DMS153 treated with DMSO at 0.1 percent for 48 hours (cell line): ENCODE results near the gene TMEM200A.
"Not testable (repeated sequence)": the region's sequence is repeated elsewhere in the genome, so short reads cannot be mapped to it uniquely, and the experiment has no call there.

ENCODE experiments used
- DNase-seq: peaks from one replicate; lab custom pipeline; 2025; ENCODE audit not compliant: unreplicated experiment; lab: John Stamatoyannopoulos, UW

TMEM200A gene

GRCh38 chr6:130365166-130366106, at the start of gene TMEM200A:
TSS of gene TMEM200A (plus strand) at chr6:130366017. CDS start at chr6:130440423, 74,406 bp downstream.
- no peak for DNase-seq

GRCh38 chr6:130320908-130321307, 44.9 kb upstream of the TMEM200A start:
- no peak for DNase-seq

- peak; percentile 14 for DNase-seq
Observed at GRCh38 chr6:130322673-130323268, 43.0 kb upstream of the TMEM200A start.

GRCh38 chr6:130324657-130325056, 41.2 kb upstream of the TMEM200A start:
- DNase-seq: no peak

GRCh38 chr6:130326496-130326895, 39.3 kb upstream of the TMEM200A start:
- no peak for DNase-seq

GRCh38 chr6:130337534-130337933, 28.3 kb upstream of the TMEM200A start:
- DNase-seq: no peak

GRCh38 chr6:130346324-130346723, 19.5 kb upstream of the TMEM200A start:
- DNase-seq: not testable (repeated sequence)

GRCh38 chr6:130354322-130354721, 11.5 kb upstream of the TMEM200A start:
- no peak for DNase-seq

- DNase-seq: no peak
Observed at GRCh38 chr6:130355572-130355971, 10.2 kb upstream of the TMEM200A start.

GRCh38 chr6:130357436-130357835, 8.4 kb upstream of the TMEM200A start:
- DNase-seq: no peak

GRCh38 chr6:130359736-130360135, 6.1 kb upstream of the TMEM200A start:
- no peak for DNase-seq

GRCh38 chr6:130362128-130362527, 3.7 kb upstream of the TMEM200A start:
- DNase-seq: no peak

GRCh38 chr6:130364224-130364780, 1.5 kb upstream of the TMEM200A start:
- DNase-seq: no peak

- DNase-seq: no peak
Observed at GRCh38 chr6:130366107-130367005, 539 bp downstream of the TMEM200A start.

- DNase-seq: no peak
Observed at GRCh38 chr6:130367767-130368166, 1.9 kb downstream of the TMEM200A start.

GRCh38 chr6:130368576-130368975, 2.8 kb downstream of the TMEM200A start:
- no peak for DNase-seq

GRCh38 chr6:130369831-130370230, 4.0 kb downstream of the TMEM200A start:
- no peak for DNase-seq

- no peak for DNase-seq
Observed at GRCh38 chr6:130371921-130372420, 6.2 kb downstream of the TMEM200A start.

- no peak for DNase-seq
Observed at GRCh38 chr6:130372786-130373185, 7.0 kb downstream of the TMEM200A start.

GRCh38 chr6:130373992-130374391, 8.2 kb downstream of the TMEM200A start:
- no peak for DNase-seq

- no peak for DNase-seq
Observed at GRCh38 chr6:130376936-130377335, 11.1 kb downstream of the TMEM200A start.
